ENCODE data around the gene SNX20. TPM values are rescaled to one million over a fixed set of nuclear protein-coding genes. Genes with fewer than 3 reads are reported as not detected.

Gene SNX20
- total RNA-seq, 4 donors from 2014 or later, result 0.20 to 4.3 (median 2.6) TPM

DNA sequence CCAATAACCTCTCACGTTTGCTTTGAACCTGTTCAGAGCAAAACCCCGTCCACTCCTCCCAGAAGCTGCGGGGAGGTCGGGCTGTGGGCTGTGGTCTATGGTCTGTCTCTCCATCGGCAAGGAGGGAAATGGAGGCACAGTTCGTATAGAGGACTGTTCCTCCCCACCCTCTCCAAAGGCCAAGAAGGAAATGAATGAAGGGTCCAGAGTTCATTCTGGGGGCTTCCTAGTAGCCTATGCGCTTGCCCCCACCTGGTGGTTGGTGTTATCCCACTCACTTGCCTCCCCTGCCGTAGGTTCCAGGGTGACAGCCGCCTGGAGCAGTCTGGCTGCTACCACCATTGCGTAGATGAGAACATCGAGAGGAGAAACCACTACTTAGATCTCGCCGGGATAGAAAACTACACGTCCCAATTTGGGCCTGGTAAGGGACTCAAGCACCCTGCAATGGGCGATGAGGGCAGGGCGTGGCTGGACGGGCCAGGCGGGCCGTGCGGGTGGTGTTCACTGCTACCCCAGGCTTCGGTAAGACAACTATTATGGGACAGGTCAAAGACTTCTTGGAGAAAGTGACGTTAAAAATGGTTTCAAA, 49.0 kb downstream of the SNX20 start:
- TF ChIP-seq, protein P1, sequence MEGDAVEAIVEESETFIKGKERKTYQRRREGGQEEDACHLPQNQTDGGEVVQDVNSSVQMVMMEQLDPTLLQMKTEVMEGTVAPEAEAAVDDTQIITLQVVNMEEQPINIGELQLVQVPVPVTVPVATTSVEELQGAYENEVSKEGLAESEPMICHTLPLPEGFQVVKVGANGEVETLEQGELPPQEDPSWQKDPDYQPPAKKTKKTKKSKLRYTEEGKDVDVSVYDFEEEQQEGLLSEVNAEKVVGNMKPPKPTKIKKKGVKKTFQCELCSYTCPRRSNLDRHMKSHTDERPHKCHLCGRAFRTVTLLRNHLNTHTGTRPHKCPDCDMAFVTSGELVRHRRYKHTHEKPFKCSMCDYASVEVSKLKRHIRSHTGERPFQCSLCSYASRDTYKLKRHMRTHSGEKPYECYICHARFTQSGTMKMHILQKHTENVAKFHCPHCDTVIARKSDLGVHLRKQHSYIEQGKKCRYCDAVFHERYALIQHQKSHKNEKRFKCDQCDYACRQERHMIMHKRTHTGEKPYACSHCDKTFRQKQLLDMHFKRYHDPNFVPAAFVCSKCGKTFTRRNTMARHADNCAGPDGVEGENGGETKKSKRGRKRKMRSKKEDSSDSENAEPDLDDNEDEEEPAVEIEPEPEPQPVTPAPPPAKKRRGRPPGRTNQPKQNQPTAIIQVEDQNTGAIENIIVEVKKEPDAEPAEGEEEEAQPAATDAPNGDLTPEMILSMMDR (IDR thresholded peaks at IDR 0.05), result no peak
- no peak for TF ChIP-seq POLR2AphosphoS5 (IDR thresholded peaks at IDR 0.05)
- TF ChIP-seq EP300 (IDR thresholded peaks at IDR 0.05; ENCODE audit: low read depth), result no peak
- TF ChIP-seq POLR2A (IDR thresholded peaks at IDR 0.05), result no peak
- 92 to 100% methylated on average over 1 to 22 of the region's 22 CpGs for WGBS, 2 donors (ENCODE audit: low coverage in 1 of 2)
- no peak for DNase-seq
- H3K9me3 ChIP-seq, result no peaks in the 10 kb centered on the region
- in situ Hi-C loops (cut with MboI; ENCODE audit: low pct_ligation_motif_present in 1 of 4, low pct_unique_long_range_greater_than_20kb in 1 of 4, low sequenced_read_pairs in 3 of 4) (no loop called here), intact Hi-C loops (cut with DNase I; ENCODE audit: low total_unique reads) (no loop called here)
- H3K36me3 ChIP-seq, result no peaks in the 10 kb centered on the region
- H3K27ac ChIP-seq, result no peak overlapping the region
- no peaks in the 10 kb centered on the region for H3K27me3 ChIP-seq
- peaks cover 0 to 7% (median 2%) of the 10 kb centered on the region in 4 donors for H3K4me1 ChIP-seq
- no peak overlapping the region for H3K4me3 ChIP-seq

DNA sequence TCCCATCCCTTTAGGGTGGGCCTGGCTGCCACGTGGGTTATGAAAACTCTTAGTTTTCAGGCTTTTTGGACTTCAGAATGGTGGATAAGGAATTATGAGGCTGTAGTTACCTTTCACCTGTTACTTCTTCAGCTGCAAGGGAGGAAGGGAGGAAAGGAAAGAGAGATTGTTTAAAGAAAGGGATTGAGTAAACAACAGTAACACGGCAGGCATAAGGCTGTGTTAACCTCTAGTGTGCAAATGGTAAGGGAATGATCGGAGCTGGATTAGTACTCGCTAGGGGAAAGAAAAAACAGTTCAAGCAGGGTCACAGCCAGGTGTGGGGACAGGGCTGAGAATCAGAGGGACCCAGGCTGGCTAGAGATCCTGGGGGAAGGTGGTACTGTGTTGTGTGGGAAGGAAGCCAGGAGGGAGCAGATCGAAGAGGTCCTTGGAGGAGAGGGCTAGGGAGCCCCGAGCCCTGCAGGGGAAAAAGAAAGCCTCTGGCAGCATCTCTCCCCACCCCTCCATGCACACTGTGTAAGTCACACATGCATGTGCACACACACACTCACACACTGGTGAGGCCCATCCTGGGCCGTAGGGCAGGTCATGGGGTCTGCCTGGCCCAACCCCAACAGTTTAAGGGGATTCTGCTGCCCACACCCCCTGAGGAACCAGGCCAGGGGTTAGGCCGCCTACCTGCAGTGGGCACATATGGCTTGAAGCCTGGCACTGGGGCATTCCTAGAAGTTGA, 49.7 kb downstream of the SNX20 start:
- H3K27ac ChIP-seq, result no peak overlapping the region
- no peaks in the 10 kb centered on the region for H3K9me3 ChIP-seq
- no peaks in the 10 kb centered on the region for H3K27me3 ChIP-seq
- no peaks in the 10 kb centered on the region for H3K36me3 ChIP-seq
- 30 to 54% methylated on average over 4 to 7 of the region's 8 CpGs for WGBS, 2 donors (ENCODE audit: low coverage in 1 of 2)
- no peak overlapping the region for H3K4me3 ChIP-seq
- peaks cover 0 to 13% (median 4%) of the 10 kb centered on the region in 4 donors for H3K4me1 ChIP-seq
- no peak for TF ChIP-seq POLR2AphosphoS5 (IDR thresholded peaks at IDR 0.05)
- TF ChIP-seq, protein P1 (IDR thresholded peaks at IDR 0.05), result no peak
- no peak for TF ChIP-seq EP300 (IDR thresholded peaks at IDR 0.05; ENCODE audit: low read depth)
- TF ChIP-seq POLR2A (IDR thresholded peaks at IDR 0.05), result no peak
- DNase-seq, result no peak
- intact Hi-C loops (cut with DNase I; ENCODE audit: low total_unique reads) (no loop called here), in situ Hi-C loops (cut with MboI; ENCODE audit: low pct_ligation_motif_present in 1 of 4, low pct_unique_long_range_greater_than_20kb in 1 of 4, low sequenced_read_pairs in 3 of 4) (no loop called here)

GRCh38 chr16:50630394-50631020, 50.6 kb downstream of the SNX20 start:
- 92% methylated on average over 11 of the region's 11 CpGs; no CpG with 5 or more reads in 1 of the 2 donors for WGBS, 2 donors (ENCODE audit: low coverage in 1 of 2)
- in situ Hi-C loops (cut with MboI; ENCODE audit: low pct_ligation_motif_present in 1 of 4, low pct_unique_long_range_greater_than_20kb in 1 of 4, low sequenced_read_pairs in 3 of 4), result no loop called here
- peaks cover 0 to 15% (median 4%) of the 10 kb centered on the region in 4 donors for H3K4me1 ChIP-seq
- no peaks in the 10 kb centered on the region for H3K36me3 ChIP-seq
- TF ChIP-seq, protein P1 (IDR thresholded peaks at IDR 0.05), result no peak
- TF ChIP-seq POLR2AphosphoS5 (IDR thresholded peaks at IDR 0.05), result no peak
- TF ChIP-seq POLR2A (IDR thresholded peaks at IDR 0.05), result no peak
- TF ChIP-seq EP300 (IDR thresholded peaks at IDR 0.05; ENCODE audit: low read depth), result no peak
- H3K27me3 ChIP-seq, result no peaks in the 10 kb centered on the region
- H3K27ac ChIP-seq, result no peak overlapping the region
- H3K4me3 ChIP-seq, result no peak overlapping the region
- intact Hi-C loops (cut with DNase I; ENCODE audit: low total_unique reads), result no loop called here
- no peaks in the 10 kb centered on the region for H3K9me3 ChIP-seq
- no peak for DNase-seq

- no peaks in the 10 kb centered on the region for H3K36me3 ChIP-seq
- H3K27me3 ChIP-seq, result no peaks in the 10 kb centered on the region
- no peak for DNase-seq
- TF ChIP-seq, protein P1 (IDR thresholded peaks at IDR 0.05), result no peak
- TF ChIP-seq EP300 (IDR thresholded peaks at IDR 0.05; ENCODE audit: low read depth) (no peak), POLR2A (IDR thresholded peaks at IDR 0.05) (no peak), POLR2AphosphoS5 (IDR thresholded peaks at IDR 0.05) (no peak)
- intact Hi-C loops (cut with DNase I; ENCODE audit: low total_unique reads), result loop anchor here (5.0 kb wide), 1 partner anchor 82 kb away; the partner anchor contains the start of gene NKD1
- 93 to 100% methylated on average over 3 to 4 of the region's 4 CpGs for WGBS, 2 donors (ENCODE audit: low coverage in 1 of 2)
- in situ Hi-C loops (cut with MboI; ENCODE audit: low pct_ligation_motif_present in 1 of 4, low pct_unique_long_range_greater_than_20kb in 1 of 4, low sequenced_read_pairs in 3 of 4), result no loop called here
- no peak overlapping the region for H3K27ac ChIP-seq
- peaks cover 0 to 15% (median 4%) of the 10 kb centered on the region in 4 donors for H3K4me1 ChIP-seq
- no peaks in the 10 kb centered on the region for H3K9me3 ChIP-seq
- H3K4me3 ChIP-seq, result no peak overlapping the region
These were observed 51.8 kb downstream of the SNX20 start for GRCh38 chr16:50629334-50629733.

Measured in transverse colon (tissue), 4 donors.